ENCODE data around the gene C3orf52. TPM values are rescaled to one million over a fixed set of nuclear protein-coding genes. Genes with fewer than 3 reads are reported as not detected.

The C3orf52 gene
- total and polyA plus RNA-seq, 7 donors, result 0.62 to 5.9 (median 1.9) TPM

- intact Hi-C loops (cut with DNase I), result no loop called here
- 7 to 9% (median 8%) methylated on average over 7 of the region's 7 CpGs for WGBS, 3 donors
- peaks cover 2% of the 10 kb centered on the region for H3K4me1 ChIP-seq
- TF ChIP-seq, protein P1, sequence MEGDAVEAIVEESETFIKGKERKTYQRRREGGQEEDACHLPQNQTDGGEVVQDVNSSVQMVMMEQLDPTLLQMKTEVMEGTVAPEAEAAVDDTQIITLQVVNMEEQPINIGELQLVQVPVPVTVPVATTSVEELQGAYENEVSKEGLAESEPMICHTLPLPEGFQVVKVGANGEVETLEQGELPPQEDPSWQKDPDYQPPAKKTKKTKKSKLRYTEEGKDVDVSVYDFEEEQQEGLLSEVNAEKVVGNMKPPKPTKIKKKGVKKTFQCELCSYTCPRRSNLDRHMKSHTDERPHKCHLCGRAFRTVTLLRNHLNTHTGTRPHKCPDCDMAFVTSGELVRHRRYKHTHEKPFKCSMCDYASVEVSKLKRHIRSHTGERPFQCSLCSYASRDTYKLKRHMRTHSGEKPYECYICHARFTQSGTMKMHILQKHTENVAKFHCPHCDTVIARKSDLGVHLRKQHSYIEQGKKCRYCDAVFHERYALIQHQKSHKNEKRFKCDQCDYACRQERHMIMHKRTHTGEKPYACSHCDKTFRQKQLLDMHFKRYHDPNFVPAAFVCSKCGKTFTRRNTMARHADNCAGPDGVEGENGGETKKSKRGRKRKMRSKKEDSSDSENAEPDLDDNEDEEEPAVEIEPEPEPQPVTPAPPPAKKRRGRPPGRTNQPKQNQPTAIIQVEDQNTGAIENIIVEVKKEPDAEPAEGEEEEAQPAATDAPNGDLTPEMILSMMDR (IDR thresholded peaks at IDR 0.05), result peak; percentile 79
- ATAC-seq (peak in 3 of 4 donors; percentile 57 to 81 (median 72)), DNase-seq (no peak)
- no peaks in the 10 kb centered on the region for H3K9me3 ChIP-seq
- no peaks in the 10 kb centered on the region for H3K36me3 ChIP-seq (ENCODE audit: insufficient read depth in 1 of 2, low read depth in 1 of 2)
- H3K4me3 ChIP-seq, result no peak overlapping the region
- no peak overlapping the region for H3K27ac ChIP-seq
- no peaks in the 10 kb centered on the region for H3K27me3 ChIP-seq (ENCODE audit: insufficient read depth in 3 of 3, low read length in 2 of 3)
Measured at GRCh38 chr3:112043621-112044201, 42.5 kb upstream of the C3orf52 start.

DNA sequence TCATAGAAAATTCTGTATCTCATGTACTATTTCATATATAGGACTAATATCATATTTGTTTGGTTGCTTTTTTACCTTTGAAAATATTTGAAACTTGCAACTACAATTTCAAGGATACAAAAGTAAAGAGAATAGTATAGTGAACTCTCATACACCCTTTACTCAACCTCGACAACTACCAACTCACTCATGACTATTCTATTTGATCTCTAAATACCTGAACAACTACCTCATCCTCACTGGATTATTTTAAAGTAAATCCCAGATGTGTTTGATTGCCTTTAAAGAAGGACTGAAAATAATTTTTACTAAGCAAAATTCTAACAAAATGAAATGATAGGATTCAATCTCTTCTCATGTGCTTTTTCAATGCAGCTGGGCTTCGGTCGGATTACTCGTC lies 39.6 kb upstream of the C3orf52 start:
- intact Hi-C loops (cut with DNase I), result no loop called here
- H3K4me3 ChIP-seq, result no peak overlapping the region
- 68 to 78% (median 72%) methylated on average over 4 of the region's 4 CpGs for WGBS, 3 donors

GRCh38 chr3:112047264-112047663 lies 38.9 kb upstream of the C3orf52 start:
- Histone ChIP-seq H3K9me3 (no peaks in the 10 kb centered on the region), H3K27me3 (ENCODE audit: insufficient read depth in 3 of 3, low read length in 2 of 3) (peaks cover 0 to 5% (median 0%) of the 10 kb centered on the region in 3 donors), H3K4me1 (peaks cover 2% of the 10 kb centered on the region), H3K36me3 (ENCODE audit: insufficient read depth in 1 of 2, low read depth in 1 of 2) (no peaks in the 10 kb centered on the region), H3K27ac (no peak overlapping the region), H3K4me3 (no peak overlapping the region)
- TF ChIP-seq, protein P1 (IDR thresholded peaks at IDR 0.05), result no peak
- DNase-seq (no peak), ATAC-seq (no peak)
- intact Hi-C loops (cut with DNase I), result no loop called here
- WGBS, 3 donors, result 78 to 89% (median 79%) methylated on average over 1 of the region's 1 CpG

More for the DNA sequence above, 39.6 kb upstream of the C3orf52 start:
- TF ChIP-seq, protein P1 (IDR thresholded peaks at IDR 0.05), result no peak
- peaks cover 2% of the 10 kb centered on the region for H3K4me1 ChIP-seq
- H3K36me3 ChIP-seq (ENCODE audit: insufficient read depth in 1 of 2, low read depth in 1 of 2), result no peaks in the 10 kb centered on the region
- DNase-seq, result no peak
- no peak for ATAC-seq
- peaks cover 0 to 5% (median 0%) of the 10 kb centered on the region in 3 donors for H3K27me3 ChIP-seq (ENCODE audit: insufficient read depth in 3 of 3, low read length in 2 of 3)
- no peaks in the 10 kb centered on the region for H3K9me3 ChIP-seq
- H3K27ac ChIP-seq, result no peak overlapping the region

GRCh38 chr3:112048911-112049310 lies 37.3 kb upstream of the C3orf52 start:
- H3K4me1 ChIP-seq, result peaks cover under 1% of the 10 kb centered on the region
- TF ChIP-seq, protein P1 (IDR thresholded peaks at IDR 0.05), result no peak
- no peaks in the 10 kb centered on the region for H3K9me3 ChIP-seq
- no peak overlapping the region for H3K4me3 ChIP-seq
- H3K36me3 ChIP-seq (ENCODE audit: insufficient read depth in 1 of 2, low read depth in 1 of 2), result no peaks in the 10 kb centered on the region
- ATAC-seq, result no peak
- H3K27ac ChIP-seq, result no peak overlapping the region
- 49 to 55% (median 51%) methylated on average over 8 of the region's 8 CpGs for WGBS, 3 donors
- intact Hi-C loops (cut with DNase I), result no loop called here
- peaks cover 0 to 5% (median 0%) of the 10 kb centered on the region in 3 donors for H3K27me3 ChIP-seq (ENCODE audit: insufficient read depth in 3 of 3, low read length in 2 of 3)
- no peak for DNase-seq

GRCh38 chr3:112053229-112053628 lies 33.0 kb upstream of the C3orf52 start:
- no peaks in the 10 kb centered on the region for H3K9me3 ChIP-seq
- TF ChIP-seq, protein P1 (IDR thresholded peaks at IDR 0.05), result no peak
- no peak for ATAC-seq
- intact Hi-C loops (cut with DNase I), result no loop called here
- H3K36me3 ChIP-seq (ENCODE audit: insufficient read depth in 1 of 2, low read depth in 1 of 2), result no peaks in the 10 kb centered on the region
- H3K27me3 ChIP-seq (ENCODE audit: insufficient read depth in 3 of 3, low read length in 2 of 3), result peaks cover 0 to 5% (median 0%) of the 10 kb centered on the region in 3 donors
- 27 to 31% (median 29%) methylated on average over 1 of the region's 1 CpG for WGBS, 3 donors
- DNase-seq, result no peak
- H3K4me1 ChIP-seq, result no peaks in the 10 kb centered on the region
- no peak overlapping the region for H3K27ac ChIP-seq
- no peak overlapping the region for H3K4me3 ChIP-seq

Data from psoas muscle (tissue), 8 donors.